Osteocyte (in vitro differentiated cells): ENCODE data around the gene TRAK1. TPM values are rescaled to one million over a fixed set of nuclear protein-coding genes. Genes with fewer than 3 reads are reported as not detected.

Source experiments
- DNase-seq: peaks from one replicate; pipeline ENCODE4 v3.0.0; 2021; ENCODE audit warnings: mixed read lengths; ENCODE audit not compliant: unreplicated experiment; ENCODE audit errors: extremely low spot score
- H3K27ac Mint-ChIP-seq: one replicate; pipeline ENCODE4 v1.8.0; 2021; ENCODE audit warnings: mild to moderate bottlenecking, mixed read lengths; ENCODE audit not compliant: unreplicated experiment
- H3K27me3 Mint-ChIP-seq: one replicate; pipeline ENCODE4 v1.8.0; 2021; ENCODE audit warnings: mixed read lengths; ENCODE audit not compliant: unreplicated experiment
- H3K36me3 Mint-ChIP-seq: one replicate; pipeline ENCODE4 v1.8.0; 2021; ENCODE audit warnings: mixed read lengths; ENCODE audit not compliant: unreplicated experiment
- H3K4me1 Mint-ChIP-seq: one replicate; pipeline ENCODE4 v1.8.0; 2021; ENCODE audit warnings: mixed read lengths; ENCODE audit not compliant: unreplicated experiment
- H3K4me3 Mint-ChIP-seq: one replicate; pipeline ENCODE4 v1.8.0; 2021; ENCODE audit warnings: mild to moderate bottlenecking, moderate library complexity, mixed read lengths; ENCODE audit not compliant: unreplicated experiment
- H3K9me3 Mint-ChIP-seq: one replicate; pipeline ENCODE4 v1.8.0; 2021; ENCODE audit warnings: mixed read lengths; ENCODE audit not compliant: unreplicated experiment
- total RNA-seq: library from RNA; stranded (reverse); gene quantifications from 2 replicates; pipeline ENCODE4 v1.2.1, GENCODE V29; 2021
- TF ChIP-seq, protein P1 (sequence below): fragments of 200-600 bp; sonication (generic); IDR thresholded peaks from 2 replicates; pipeline ENCODE4 v1.5.0; 2021; ENCODE audit warnings: antibody characterized with exemption, mild to moderate bottlenecking, moderate library complexity

Gene TRAK1
- total RNA-seq, 1 donor from 2014 or later = 30.7 TPM

DNA sequence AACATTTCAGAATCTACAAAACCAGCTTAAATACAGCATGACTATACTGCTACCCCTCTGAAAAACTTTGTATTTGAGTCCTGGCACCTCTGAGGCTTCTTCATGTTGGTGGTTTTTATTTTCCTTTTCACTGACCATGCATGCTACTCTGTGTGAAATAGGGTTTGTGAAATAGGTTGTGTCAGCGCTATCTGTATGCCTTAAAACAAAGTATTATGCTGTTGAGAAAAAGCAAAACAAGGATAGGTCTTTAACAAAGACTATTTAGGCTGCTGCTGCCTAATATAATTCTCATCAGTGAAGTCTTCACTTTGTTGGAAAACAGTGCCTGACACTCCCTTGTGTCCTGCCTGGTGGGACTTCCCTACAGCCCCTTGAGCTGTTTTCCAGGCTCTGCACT, 28.7 kb upstream of the TRAK1 start:
- Mint-ChIP-seq H3K27ac (peak overlapping the region; percentile 96), H3K9me3 (no peaks in the 10 kb centered on the region)
- no peak for DNase-seq

GRCh38 chr3:42063888-42064287, 27.3 kb upstream of the TRAK1 start:
- H3K27ac Mint-ChIP-seq = peak overlapping the region; percentile 96
- H3K27me3 Mint-ChIP-seq = no peaks in the 10 kb centered on the region
- no peak overlapping the region for H3K4me3 Mint-ChIP-seq
- TF ChIP-seq, protein P1, sequence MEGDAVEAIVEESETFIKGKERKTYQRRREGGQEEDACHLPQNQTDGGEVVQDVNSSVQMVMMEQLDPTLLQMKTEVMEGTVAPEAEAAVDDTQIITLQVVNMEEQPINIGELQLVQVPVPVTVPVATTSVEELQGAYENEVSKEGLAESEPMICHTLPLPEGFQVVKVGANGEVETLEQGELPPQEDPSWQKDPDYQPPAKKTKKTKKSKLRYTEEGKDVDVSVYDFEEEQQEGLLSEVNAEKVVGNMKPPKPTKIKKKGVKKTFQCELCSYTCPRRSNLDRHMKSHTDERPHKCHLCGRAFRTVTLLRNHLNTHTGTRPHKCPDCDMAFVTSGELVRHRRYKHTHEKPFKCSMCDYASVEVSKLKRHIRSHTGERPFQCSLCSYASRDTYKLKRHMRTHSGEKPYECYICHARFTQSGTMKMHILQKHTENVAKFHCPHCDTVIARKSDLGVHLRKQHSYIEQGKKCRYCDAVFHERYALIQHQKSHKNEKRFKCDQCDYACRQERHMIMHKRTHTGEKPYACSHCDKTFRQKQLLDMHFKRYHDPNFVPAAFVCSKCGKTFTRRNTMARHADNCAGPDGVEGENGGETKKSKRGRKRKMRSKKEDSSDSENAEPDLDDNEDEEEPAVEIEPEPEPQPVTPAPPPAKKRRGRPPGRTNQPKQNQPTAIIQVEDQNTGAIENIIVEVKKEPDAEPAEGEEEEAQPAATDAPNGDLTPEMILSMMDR = no peak
- peak; percentile 68 for DNase-seq
- H3K4me1 Mint-ChIP-seq = peaks cover 74% of the 10 kb centered on the region
- H3K36me3 Mint-ChIP-seq = no peaks in the 10 kb centered on the region
- no peaks in the 10 kb centered on the region for H3K9me3 Mint-ChIP-seq

More for the DNA sequence above, 28.7 kb upstream of the TRAK1 start:
- no peaks in the 10 kb centered on the region for H3K36me3 Mint-ChIP-seq
- H3K4me1 Mint-ChIP-seq = peaks cover 66% of the 10 kb centered on the region
- H3K27me3 Mint-ChIP-seq = no peaks in the 10 kb centered on the region
- TF ChIP-seq, protein P1 = no peak
- no peak overlapping the region for H3K4me3 Mint-ChIP-seq

DNA sequence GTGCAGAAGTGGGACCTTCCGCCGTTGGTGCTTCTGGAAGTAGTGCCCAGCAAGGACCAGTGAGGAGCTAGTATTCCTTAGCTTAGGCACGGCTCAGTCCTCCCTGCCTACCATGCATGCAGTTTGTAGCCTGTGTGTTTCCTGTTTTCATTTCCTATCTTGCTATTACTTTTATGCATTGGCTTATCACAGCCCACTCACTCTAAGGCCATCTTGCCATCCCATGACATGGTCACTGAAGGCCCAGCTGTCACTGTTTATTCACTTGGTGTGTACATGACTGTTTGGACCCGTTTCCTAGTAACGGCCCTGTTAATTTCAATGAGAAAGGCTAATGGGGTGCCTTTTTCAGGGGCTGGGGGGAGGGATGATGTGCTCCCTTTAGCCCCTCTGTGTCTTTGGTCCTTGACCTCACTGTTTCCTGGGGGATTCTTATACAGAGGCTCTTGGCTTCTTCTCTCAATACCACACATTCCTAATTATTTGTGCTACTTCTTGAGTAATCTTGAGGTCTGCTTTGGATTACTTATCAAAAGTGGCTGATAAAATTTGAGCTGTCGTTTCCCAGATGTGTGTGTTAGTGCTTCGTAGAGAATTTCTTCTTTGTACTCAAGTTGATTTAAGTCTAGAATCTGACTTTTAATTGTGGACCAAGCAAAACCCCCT, 24.5 kb upstream of the TRAK1 start:
- TF ChIP-seq, protein P1 = no peak
- Mint-ChIP-seq H3K36me3 (no peaks in the 10 kb centered on the region), H3K27me3 (no peaks in the 10 kb centered on the region), H3K4me3 (peak overlapping the region; percentile 55), H3K9me3 (no peaks in the 10 kb centered on the region), H3K4me1 (peaks cover 64% of the 10 kb centered on the region), H3K27ac (peak overlapping the region; percentile 99)
- DNase-seq = no peak

- peak overlapping the region; percentile 55 for H3K4me3 Mint-ChIP-seq
- H3K9me3 Mint-ChIP-seq = no peaks in the 10 kb centered on the region
- no peaks in the 10 kb centered on the region for H3K27me3 Mint-ChIP-seq
- peaks cover 64% of the 10 kb centered on the region for H3K4me1 Mint-ChIP-seq
- TF ChIP-seq, protein P1 = no peak
- no peaks in the 10 kb centered on the region for H3K36me3 Mint-ChIP-seq
- DNase-seq = no peak
- peak overlapping the region; percentile 99 for H3K27ac Mint-ChIP-seq
Observed at GRCh38 chr3:42067326-42067725, 23.8 kb upstream of the TRAK1 start.

GRCh38 chr3:42068303-42069088, 22.7 kb upstream of the TRAK1 start:
- no peaks in the 10 kb centered on the region for H3K27me3 Mint-ChIP-seq
- H3K4me3 Mint-ChIP-seq = no peak overlapping the region
- H3K9me3 Mint-ChIP-seq = no peaks in the 10 kb centered on the region
- no peaks in the 10 kb centered on the region for H3K36me3 Mint-ChIP-seq
- TF ChIP-seq, protein P1 = no peak
- peak overlapping the region; percentile 99 for H3K27ac Mint-ChIP-seq
- no peak for DNase-seq
- peaks cover 65% of the 10 kb centered on the region for H3K4me1 Mint-ChIP-seq
